Left lobe of liver (tissue), 2 donors: ENCODE measurements around the gene LTBP1. TPM values are rescaled to one million over a fixed set of nuclear protein-coding genes. Genes with fewer than 3 reads are reported as not detected.
A peak's percentile ranks its signal among the peaks of the same experiment; 100 is the strongest.

ENCODE experiments used
- ATAC-seq: fragments of 200-7000 bp; cut with Tn5 transposase; one replicate; pipeline ENCODE4 v1.9.1; 2020; ENCODE audit warnings: mild to moderate bottlenecking, moderate library complexity
- DNase-seq: peaks from one replicate; pipeline ENCODE4 v3.0.0-alpha.2; 2020; ENCODE audit warnings: low spot score
- total RNA-seq: library from RNA; stranded (reverse); gene quantifications from one replicate; pipeline ENCODE4 v1.2.1, GENCODE V29; 2021
- donor health status: DM: no; HTN: no; CAD: no; lungs with moderate emphysema.
- donor health status: DM: no; HTN: yes; CAD: no.

Gene LTBP1
- total RNA-seq, 1 donor from 2014 or later: 5.8 TPM

DNA sequence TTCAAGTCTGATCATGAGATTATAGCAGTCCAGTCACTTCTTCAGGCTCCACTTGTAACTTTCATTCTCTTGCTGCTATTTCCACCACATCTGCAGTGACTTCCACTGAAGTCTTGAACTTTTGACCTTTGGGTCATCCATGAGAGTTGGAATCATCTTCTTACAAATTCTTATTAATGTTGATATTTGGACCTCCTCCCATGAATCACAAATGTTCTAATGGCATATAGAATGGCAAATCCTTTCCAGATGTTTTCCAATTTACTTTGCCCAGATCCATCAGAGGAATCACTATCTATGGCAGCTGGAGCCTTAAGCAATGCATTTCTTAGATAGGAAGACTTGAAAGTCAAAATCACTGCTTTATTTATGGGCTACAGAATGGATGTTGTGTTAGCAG, 159.4 kb downstream of the LTBP1 start:
- ATAC-seq (no peak), DNase-seq (no peak)

DNA sequence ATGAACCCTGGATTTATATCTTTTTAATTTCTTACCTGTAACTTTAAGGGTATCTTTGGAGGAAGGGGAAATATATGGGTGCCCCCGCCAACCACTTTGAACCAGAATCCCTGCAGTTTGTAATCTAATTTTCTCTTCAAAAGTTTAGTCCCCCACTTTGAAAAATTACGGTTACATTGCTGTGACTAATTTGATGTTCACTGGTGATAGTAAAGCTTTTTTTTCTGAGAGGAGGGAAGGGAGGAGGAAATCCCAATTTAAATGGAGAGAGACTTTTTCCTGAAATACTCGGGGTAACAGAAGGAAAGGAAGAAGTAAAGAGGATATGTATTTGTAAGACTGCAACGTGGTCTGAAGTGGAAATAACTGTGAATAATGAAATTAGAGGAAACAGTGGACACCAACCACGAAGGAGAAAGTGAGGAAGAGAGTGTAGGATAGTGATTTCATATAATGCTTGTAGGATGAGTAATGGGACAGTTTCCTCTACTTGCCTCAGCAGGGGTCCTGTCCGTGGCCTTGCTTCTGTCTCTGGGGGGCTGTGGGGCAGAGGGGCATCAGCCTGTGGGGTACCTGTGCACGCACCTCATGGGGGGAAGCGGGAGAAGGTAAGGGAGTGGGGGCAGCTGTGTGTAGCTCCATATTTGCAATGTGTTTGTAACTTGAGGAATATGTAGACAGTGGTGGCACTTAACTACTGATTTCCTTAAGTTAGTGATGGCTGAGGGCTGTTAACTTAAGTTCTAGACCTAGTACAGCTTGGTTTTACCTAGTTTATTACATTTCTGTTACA, 161.1 kb downstream of the LTBP1 start:
- DNase-seq (no peak), ATAC-seq (no peak)

- no peak for DNase-seq
- no peak for ATAC-seq
Observed at GRCh38 chr2:33108483-33109443, 162.0 kb downstream of the LTBP1 start.

GRCh38 chr2:33110461-33110860, 163.7 kb downstream of the LTBP1 start:
- DNase-seq (no peak), ATAC-seq (no peak)

DNA sequence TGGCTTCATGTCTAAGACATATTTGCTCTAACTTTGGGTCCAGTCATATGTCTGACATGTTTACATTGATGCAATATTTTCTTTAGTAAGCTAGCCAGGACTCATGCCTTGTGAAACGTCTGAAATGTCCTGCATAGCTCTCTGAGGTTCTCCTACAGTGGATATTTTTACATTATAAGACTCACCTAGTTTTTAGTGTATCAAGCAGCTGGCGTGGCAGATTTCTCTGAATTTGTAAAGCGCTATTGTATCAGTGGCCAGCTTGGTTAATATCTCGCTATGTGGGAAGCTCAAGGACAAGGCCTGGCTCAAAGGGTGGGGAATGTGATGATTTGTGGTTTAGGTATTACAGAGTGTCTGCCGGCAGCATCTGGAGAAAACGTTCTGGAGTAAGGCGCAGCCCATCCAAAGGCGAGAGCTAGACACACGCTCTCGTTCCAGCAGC, 164.3 kb downstream of the LTBP1 start:
- ATAC-seq: peak; percentile 51
- DNase-seq: no peak

DNA sequence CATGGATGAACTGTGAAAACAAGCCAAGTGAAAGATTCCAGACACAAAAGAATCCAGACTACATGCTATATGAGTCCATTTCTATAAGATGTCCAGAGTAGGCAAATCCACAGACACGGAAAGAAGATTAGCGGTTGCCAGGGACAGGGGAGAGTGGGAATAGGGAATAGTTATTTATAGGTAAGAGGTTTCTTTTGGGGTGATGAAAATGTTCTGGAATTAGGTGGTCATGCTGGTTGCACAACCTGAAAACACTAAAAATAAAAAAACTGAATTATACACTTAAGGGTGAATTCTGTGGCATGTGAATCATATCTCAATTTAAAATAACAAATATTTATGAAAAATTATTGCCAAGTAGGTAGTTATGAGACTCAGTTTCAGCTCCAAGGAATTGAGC, 168.4 kb downstream of the LTBP1 start:
- DNase-seq (no peak), ATAC-seq (no peak)

GRCh38 chr2:33115728-33116127, 169.0 kb downstream of the LTBP1 start:
- ATAC-seq (no peak), DNase-seq (no peak)

DNA sequence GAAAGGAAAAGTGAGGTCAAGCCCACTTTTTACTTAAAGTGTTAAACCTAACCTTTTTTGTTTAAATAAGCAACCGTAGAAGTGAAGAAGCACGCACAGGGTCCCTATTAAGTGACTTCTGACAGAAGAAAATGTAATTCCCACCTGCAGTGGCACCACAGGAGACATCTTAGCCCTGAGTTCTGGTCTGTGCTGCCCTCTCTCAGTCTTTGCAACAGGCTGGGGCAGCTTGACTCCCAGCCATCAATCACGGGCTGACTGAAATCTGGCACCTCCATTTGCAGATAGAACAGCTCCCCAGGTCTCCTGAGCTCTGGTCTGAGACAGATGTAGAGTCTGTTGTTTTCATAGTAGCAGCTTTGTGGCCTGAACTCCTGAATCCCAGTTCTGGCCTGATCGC, 170.0 kb downstream of the LTBP1 start:
- ATAC-seq: no peak
- DNase-seq: no peak

- ATAC-seq (no peak), DNase-seq (no peak)
Observed at GRCh38 chr2:33118651-33119050, 171.9 kb downstream of the LTBP1 start.

- ATAC-seq: no peak
- no peak for DNase-seq
Observed at GRCh38 chr2:33121416-33121815, 174.7 kb downstream of the LTBP1 start.

DNA sequence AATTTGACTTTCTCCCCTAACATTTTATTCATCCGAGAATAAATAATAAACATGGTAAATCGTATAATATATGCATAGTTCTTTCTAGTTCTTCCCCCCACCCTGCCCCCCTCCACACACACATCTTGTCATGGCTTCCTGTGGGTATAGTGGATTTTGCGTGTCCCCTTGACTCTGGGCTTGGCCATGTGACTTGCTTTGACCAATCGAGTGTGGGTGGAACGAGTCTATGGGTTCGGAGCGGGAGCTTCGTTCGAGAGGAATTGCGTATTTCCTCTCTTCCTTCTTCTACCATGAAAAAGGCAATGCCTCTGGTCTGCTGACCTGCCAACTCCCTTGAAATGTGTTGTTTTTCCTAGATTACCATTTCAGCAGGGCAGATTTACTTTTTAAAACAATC, 175.2 kb downstream of the LTBP1 start:
- ATAC-seq (no peak), DNase-seq (no peak)

GRCh38 chr2:33122726-33123125, 176.0 kb downstream of the LTBP1 start:
- DNase-seq (no peak), ATAC-seq (no peak)

DNA sequence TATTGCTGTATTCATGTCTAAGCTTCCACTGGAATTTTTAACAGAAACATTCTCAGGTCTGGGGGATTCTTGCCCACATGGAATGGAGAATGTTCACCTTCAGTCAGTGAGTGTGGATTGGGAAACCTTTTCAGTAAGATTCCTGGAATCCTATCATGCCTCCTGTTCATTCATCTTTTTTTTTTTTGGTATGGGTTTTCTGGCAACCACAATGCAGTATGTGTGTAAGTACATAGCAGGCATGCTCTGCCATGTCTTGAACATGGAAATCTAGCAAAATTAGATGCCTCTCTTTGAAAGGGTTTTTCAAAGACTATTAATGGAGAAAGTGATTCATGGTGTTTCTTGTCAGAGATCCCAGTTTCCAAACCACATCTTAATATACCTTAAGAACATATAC, 176.5 kb downstream of the LTBP1 start:
- ATAC-seq (no peak), DNase-seq (no peak)

DNA sequence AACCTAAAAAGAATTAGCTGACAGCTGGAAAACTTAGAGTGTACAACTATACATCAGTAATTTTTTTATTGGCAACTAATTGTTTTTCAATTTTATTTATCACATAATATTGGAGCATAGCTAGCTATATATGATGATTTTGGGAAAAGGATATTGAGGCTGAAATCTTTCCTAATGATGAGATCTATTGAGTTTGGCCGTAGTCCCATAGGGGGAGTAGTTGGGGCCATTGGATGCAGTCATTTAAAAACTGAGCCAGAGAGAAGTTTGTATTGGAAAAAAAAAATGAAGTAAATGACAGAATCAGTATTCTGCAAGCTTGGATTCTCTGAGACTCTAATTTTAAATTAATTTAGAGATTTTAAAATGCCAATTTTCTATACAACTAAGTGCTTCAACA, 179.8 kb downstream of the LTBP1 start:
- DNase-seq (no peak), ATAC-seq (no peak)

- DNase-seq (no peak), ATAC-seq (no peak)
Observed at GRCh38 chr2:33126958-33127357, 180.2 kb downstream of the LTBP1 start.

- DNase-seq (no peak), ATAC-seq (no peak)
Observed at GRCh38 chr2:33129263-33130053, 182.7 kb downstream of the LTBP1 start.

- no peak for ATAC-seq
- no peak for DNase-seq
Observed at GRCh38 chr2:33130054-33130447, 183.3 kb downstream of the LTBP1 start.

GRCh38 chr2:33130544-33130943, 183.8 kb downstream of the LTBP1 start:
- ATAC-seq: no peak

DNA sequence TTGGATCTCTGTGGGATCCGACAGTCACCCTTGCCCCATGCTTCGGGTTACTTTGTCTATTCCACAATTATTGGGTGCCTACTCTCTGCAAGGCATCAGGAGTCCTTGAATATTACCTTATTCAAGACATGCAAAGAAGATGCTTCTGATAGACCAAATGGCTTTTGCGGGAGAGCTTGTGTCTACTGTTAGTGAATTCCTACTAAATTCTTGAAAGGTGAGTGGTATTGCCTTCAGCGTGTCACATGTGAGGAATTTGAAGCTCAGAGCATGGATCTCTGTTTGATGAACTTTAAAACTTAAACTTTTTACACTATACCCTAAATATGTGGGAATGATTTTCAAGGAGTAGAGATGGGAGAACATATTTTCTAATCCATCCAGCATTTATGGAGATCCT, 184.4 kb downstream of the LTBP1 start:
- ATAC-seq: no peak
- DNase-seq: no peak

More at GRCh38 chr2:33130544-33130943, 183.8 kb downstream of the LTBP1 start:
- DNase-seq: no peak

GRCh38 chr2:33131749-33132148, 185.0 kb downstream of the LTBP1 start:
- DNase-seq (no peak), ATAC-seq (no peak)

GRCh38 chr2:33133454-33133952, 186.8 kb downstream of the LTBP1 start:
- ATAC-seq: peak; percentile 88
- DNase-seq: peak; percentile 89
